Uterus (tissue), 4 donors: Measurements from ENCODE around the gene LRG1. TPM values are rescaled to one million over a fixed set of nuclear protein-coding genes. Genes with fewer than 3 reads are reported as not detected.
A peak's percentile ranks its signal among the peaks of the same experiment; 100 is the strongest.

Experiments
- DNase-seq, 2 donors: peaks; one replicate each; pipeline ENCODE4 v3.0.0-alpha.2; 2019 to 2020
- H3K27ac ChIP-seq, 2 donors: fragments of 200-600 bp; sonication (generic); 1 replicate in 1 of 2; 2 replicates in 1 of 2; pipeline ENCODE4 v1.5.1; 2016 to 2018
- H3K27me3 ChIP-seq, 2 donors: fragments of 200-600 bp; sonication (generic); one replicate each; pipeline ENCODE4 v1.5.1; 2018 to 2019; ENCODE audit warnings: control low read depth in 1 of 2
- H3K36me3 ChIP-seq, 2 donors: fragments of 200-600 bp; sonication (generic); one replicate each; pipeline ENCODE4 v1.5.1; 2019; ENCODE audit warnings: control low read depth in 1 of 2
- H3K4me1 ChIP-seq, 2 donors: fragments of 200-600 bp; sonication (generic); one replicate each; pipeline ENCODE4 v1.5.1; 2018 to 2019; ENCODE audit warnings: control low read depth in 1 of 2
- H3K4me3 ChIP-seq, 2 donors: fragments of 200-600 bp; sonication (generic); 1 replicate in 1 of 2; 2 replicates in 1 of 2; pipeline ENCODE4 v1.5.1; 2018 to 2019; ENCODE audit warnings: mild to moderate bottlenecking in 1 of 2
- H3K9me3 ChIP-seq, 2 donors: fragments of 200-600 bp; sonication (generic); one replicate each; pipeline ENCODE4 v1.5.1; 2019; ENCODE audit warnings: control low read depth in 1 of 2
- POLR2A ChIP-seq, 2 donors: fragments of 450-650 bp; IDR thresholded peaks; one replicate each; pipeline ENCODE4 v1.6.1; 2016; ENCODE audit warnings: antibody characterized with exemption in 2 of 2, mild to moderate bottlenecking in 1 of 2, moderate library complexity in 1 of 2
- intact Hi-C: fragments of 100-400 bp; cut with DNase I; formaldehyde crosslinking; loops from one replicate; pipeline ENCODE4 v1.15.1; 2023; ENCODE audit warnings: low total_unique reads
- total RNA-seq, 4 donors: library from RNA; depleted of rRNA in 3 of 4; stranded (reverse); fragments of >200 nt in 3 of 4; gene quantifications; one replicate each; pipeline versions ENCODE4 v1.1.0 to v1.2.4, GENCODE V29; 2014 to 2023
- TF ChIP-seq, protein P1 (sequence below), 4 experiments: fragments of 200-600 bp in 2 of 4; fragments of 450-650 bp in 2 of 4; sonication (generic) in 2 of 4; IDR thresholded peaks; one replicate each; pipeline ENCODE4 v1.5.1; 2016 to 2019; ENCODE audit warnings: antibody characterized with exemption in 4 of 4, mild to moderate bottlenecking in 2 of 4, moderate library complexity in 1 of 4
- donor health status: DM: yes; HTN: yes; CAD: no.

LRG1 gene
- total RNA-seq, 4 donors from 2014 or later, result 0.59 to 1.1 (median 1.1) TPM; not detected in 1

DNA sequence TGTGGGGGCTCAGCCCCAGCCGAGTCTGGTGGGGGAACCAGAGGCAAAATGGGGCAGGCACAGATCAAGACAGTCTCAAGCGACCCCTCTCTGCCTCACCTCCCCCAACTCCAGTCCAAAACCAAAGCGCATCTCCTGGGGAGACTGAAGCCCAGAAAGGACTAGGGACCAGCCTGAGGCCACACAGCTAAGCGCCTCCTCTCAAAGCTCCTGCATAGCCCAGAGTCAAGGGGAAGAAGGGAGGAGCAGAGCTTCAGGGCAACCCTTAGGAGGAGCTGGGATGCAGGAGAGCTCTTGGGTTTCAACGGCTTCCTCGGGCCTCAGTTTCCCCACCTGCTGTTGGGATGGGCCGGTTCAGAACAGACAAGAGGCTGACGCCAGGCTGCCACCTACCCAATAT, 39.6 kb upstream of the LRG1 start:
- Histone ChIP-seq H3K4me3 (no peak overlapping the region), H3K27me3 (peaks cover 5 to 17% of the 10 kb centered on the region in 2 donors), H3K9me3 (no peaks in the 10 kb centered on the region), H3K36me3 (no peaks in the 10 kb centered on the region), H3K4me1 (peaks cover 0 to 22% of the 10 kb centered on the region in 2 donors), H3K27ac (no peak overlapping the region)
- TF ChIP-seq POLR2A (IDR thresholded peaks at IDR 0.05), result no peak
- TF ChIP-seq, protein P1, sequence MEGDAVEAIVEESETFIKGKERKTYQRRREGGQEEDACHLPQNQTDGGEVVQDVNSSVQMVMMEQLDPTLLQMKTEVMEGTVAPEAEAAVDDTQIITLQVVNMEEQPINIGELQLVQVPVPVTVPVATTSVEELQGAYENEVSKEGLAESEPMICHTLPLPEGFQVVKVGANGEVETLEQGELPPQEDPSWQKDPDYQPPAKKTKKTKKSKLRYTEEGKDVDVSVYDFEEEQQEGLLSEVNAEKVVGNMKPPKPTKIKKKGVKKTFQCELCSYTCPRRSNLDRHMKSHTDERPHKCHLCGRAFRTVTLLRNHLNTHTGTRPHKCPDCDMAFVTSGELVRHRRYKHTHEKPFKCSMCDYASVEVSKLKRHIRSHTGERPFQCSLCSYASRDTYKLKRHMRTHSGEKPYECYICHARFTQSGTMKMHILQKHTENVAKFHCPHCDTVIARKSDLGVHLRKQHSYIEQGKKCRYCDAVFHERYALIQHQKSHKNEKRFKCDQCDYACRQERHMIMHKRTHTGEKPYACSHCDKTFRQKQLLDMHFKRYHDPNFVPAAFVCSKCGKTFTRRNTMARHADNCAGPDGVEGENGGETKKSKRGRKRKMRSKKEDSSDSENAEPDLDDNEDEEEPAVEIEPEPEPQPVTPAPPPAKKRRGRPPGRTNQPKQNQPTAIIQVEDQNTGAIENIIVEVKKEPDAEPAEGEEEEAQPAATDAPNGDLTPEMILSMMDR (IDR thresholded peaks at IDR 0.05), result no peak
- no peak for DNase-seq
- intact Hi-C loops, result no loop called here

DNA sequence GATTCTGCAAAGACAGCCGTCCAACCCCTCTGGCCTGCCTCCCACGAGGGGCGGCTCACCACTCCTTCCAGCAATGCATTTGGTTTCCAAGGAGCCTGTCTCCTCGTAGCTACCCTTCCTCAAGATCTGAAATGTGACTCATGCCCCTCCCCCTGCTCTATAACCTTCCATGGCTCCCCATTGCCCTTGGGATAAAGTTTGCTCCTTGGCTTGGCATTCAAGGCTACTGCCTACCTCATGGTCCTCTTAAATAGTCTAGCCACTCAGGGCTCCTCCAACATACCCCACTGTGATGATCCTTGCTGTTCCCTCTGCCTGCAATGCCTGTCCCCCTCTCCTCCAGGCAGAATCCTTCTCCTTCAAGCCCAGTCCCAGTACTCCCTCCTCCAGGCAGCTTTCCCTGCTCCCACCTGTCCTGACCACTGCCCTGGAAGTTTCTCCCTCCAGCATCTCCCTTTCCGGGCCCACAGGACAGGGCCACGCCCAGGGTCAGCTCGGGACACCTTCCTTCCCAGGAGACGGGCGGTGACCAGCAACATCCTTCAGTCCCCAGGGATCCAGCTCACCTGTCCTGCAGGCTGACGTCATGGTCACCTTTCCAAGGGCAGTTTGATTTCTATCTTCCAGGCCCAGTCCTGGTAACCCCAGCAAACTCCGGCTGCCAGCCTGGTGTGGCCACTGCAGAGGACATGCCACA, 38.9 kb upstream of the LRG1 start:
- H3K27ac ChIP-seq, result no peak overlapping the region
- no peak for TF ChIP-seq POLR2A (IDR thresholded peaks at IDR 0.05)
- TF ChIP-seq, protein P1 (IDR thresholded peaks at IDR 0.05), result no peak
- no peak overlapping the region for H3K4me3 ChIP-seq
- no peaks in the 10 kb centered on the region for H3K9me3 ChIP-seq
- peaks cover 0 to 18% of the 10 kb centered on the region in 2 donors for H3K4me1 ChIP-seq
- no peaks in the 10 kb centered on the region for H3K36me3 ChIP-seq
- peaks cover 0 to 10% of the 10 kb centered on the region in 2 donors for H3K27me3 ChIP-seq
- DNase-seq, result no peak
- intact Hi-C loops, result no loop called here

DNA sequence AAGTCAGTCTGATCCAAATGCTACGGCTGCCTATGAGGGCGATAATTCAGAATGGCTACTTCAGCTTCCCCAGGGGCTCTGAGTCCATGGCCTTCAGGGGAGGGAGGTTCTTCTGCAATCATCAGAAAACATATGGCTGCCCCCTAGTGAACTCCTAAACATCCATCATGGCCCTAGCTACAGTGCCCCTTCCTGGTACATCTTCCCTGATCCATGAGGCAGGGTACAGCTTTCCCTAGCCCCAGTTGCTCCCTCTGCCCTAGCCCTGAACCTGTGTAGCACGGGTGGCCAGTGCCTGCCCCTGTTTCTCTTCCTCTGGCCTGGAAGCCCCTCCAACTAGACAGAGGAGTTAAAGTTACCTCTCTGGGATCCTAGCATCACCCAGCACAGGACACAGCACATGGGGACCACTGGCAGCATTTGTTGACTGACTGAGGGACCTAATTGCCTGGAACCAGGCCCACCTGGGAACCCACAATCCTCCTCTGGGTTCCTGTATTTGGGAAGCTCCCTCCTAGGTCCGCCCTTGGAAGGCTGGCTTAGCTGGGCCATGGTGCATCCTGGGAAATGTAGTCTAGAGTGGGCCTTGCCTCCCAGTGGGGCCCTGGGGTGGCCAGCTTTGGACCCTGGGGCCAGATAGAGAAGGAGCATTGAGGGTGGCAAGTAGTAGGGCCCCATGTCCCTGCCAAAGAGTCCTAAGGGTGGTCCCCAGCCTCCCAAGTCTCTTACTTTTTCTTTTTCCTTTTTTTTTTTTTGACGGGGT, 37.4 kb upstream of the LRG1 start:
- H3K36me3 ChIP-seq, result no peaks in the 10 kb centered on the region
- H3K27ac ChIP-seq, result no peak overlapping the region
- no peak overlapping the region for H3K4me3 ChIP-seq
- H3K9me3 ChIP-seq, result no peaks in the 10 kb centered on the region
- TF ChIP-seq, protein P1 (IDR thresholded peaks at IDR 0.05), result no peak
- TF ChIP-seq POLR2A (IDR thresholded peaks at IDR 0.05), result no peak
- peaks cover 0 to 9% of the 10 kb centered on the region in 2 donors for H3K27me3 ChIP-seq
- DNase-seq, result no peak
- intact Hi-C loops, result no loop called here
- H3K4me1 ChIP-seq, result peaks cover 0 to 18% of the 10 kb centered on the region in 2 donors

DNA sequence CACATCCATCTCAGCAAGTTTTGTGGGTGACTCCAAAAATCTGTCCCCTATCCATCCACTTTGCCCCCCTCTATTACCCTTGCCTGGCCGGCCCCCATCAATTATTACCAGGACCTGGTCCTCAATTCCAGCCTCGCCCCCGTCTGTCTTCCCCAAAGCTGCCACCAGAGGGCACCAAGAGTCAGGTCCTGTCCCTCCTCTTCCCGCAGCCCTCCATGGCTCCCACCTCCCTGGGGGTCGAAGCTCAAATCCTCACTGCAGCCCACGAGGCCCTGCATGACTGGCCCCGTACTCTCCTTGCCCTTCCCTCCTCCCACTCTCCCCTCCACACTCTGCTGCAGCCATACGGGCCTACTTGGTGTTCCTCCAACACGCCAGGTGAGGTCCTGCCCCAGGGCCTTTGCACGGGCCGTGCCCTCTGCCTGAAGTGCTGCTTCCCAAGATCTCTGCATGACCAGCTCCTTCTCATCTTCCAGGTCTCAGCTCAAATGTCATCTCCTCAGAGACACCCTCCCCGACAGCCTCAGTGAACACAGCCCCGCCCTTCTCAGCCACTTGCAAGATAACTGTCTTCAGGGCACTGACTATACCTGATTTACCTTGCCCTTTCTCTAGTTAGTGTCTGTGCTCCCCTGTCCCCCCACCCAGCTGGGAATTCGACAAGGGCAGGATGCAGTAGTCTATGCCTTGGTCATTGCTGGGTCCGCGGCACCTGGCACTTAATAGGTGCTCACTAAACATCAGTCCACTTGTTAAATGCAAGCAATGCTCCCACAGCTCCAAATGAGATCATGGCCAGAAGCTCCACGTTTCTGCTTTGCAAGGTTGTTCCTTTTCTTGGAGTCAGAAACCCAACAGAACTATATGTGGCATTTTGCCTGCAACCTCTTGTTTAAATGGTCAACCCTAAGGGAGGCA, 36.4 kb upstream of the LRG1 start:
- Histone ChIP-seq H3K27ac (peak overlapping the region; percentile 61 to 84), H3K4me1 (peaks cover 0 to 13% of the 10 kb centered on the region in 2 donors), H3K4me3 (no peak overlapping the region), H3K27me3 (peaks cover 0 to 9% of the 10 kb centered on the region in 2 donors), H3K9me3 (no peaks in the 10 kb centered on the region), H3K36me3 (no peaks in the 10 kb centered on the region)
- TF ChIP-seq POLR2A (IDR thresholded peaks at IDR 0.05), result no peak
- TF ChIP-seq, protein P1 (IDR thresholded peaks at IDR 0.05), result peak in 3 of 4 experiments; percentile 36 to 55 (median 37)
- DNase-seq, result peak; percentile 46 to 54
- intact Hi-C loops, result no loop called here
